ENCODE results near the gene WNT1. TPM values are rescaled to one million over a fixed set of nuclear protein-coding genes. Genes with fewer than 3 reads are reported as not detected.

The WNT1 gene
- total and polyA plus RNA-seq, 9 of the 15 experiments (the other 6 are each of a cell fraction or from before 2014, with no cell fraction given) = not detected

- TF ChIP-seq, protein P1, sequence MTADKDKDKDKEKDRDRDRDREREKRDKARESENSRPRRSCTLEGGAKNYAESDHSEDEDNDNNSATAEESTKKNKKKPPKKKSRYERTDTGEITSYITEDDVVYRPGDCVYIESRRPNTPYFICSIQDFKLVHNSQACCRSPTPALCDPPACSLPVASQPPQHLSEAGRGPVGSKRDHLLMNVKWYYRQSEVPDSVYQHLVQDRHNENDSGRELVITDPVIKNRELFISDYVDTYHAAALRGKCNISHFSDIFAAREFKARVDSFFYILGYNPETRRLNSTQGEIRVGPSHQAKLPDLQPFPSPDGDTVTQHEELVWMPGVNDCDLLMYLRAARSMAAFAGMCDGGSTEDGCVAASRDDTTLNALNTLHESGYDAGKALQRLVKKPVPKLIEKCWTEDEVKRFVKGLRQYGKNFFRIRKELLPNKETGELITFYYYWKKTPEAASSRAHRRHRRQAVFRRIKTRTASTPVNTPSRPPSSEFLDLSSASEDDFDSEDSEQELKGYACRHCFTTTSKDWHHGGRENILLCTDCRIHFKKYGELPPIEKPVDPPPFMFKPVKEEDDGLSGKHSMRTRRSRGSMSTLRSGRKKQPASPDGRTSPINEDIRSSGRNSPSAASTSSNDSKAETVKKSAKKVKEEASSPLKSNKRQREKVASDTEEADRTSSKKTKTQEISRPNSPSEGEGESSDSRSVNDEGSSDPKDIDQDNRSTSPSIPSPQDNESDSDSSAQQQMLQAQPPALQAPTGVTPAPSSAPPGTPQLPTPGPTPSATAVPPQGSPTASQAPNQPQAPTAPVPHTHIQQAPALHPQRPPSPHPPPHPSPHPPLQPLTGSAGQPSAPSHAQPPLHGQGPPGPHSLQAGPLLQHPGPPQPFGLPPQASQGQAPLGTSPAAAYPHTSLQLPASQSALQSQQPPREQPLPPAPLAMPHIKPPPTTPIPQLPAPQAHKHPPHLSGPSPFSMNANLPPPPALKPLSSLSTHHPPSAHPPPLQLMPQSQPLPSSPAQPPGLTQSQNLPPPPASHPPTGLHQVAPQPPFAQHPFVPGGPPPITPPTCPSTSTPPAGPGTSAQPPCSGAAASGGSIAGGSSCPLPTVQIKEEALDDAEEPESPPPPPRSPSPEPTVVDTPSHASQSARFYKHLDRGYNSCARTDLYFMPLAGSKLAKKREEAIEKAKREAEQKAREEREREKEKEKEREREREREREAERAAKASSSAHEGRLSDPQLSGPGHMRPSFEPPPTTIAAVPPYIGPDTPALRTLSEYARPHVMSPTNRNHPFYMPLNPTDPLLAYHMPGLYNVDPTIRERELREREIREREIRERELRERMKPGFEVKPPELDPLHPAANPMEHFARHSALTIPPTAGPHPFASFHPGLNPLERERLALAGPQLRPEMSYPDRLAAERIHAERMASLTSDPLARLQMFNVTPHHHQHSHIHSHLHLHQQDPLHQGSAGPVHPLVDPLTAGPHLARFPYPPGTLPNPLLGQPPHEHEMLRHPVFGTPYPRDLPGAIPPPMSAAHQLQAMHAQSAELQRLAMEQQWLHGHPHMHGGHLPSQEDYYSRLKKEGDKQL (CRISPR knock-in tag; IDR thresholded peaks at IDR 0.05; ENCODE audit: borderline replicate concordance) = no peak
- TF ChIP-seq SP2 (IDR thresholded peaks at IDR 0.05; ENCODE audit: extremely low read depth, low read depth, low read length, poor library complexity, severe bottlenecking) = no peak
- 0 out of 2 replicates have a peak, but pooled peaks have one; percentile 34 for TF ChIP-seq ZBTB26 (CRISPR knock-in tag; IDR thresholded peaks at IDR 0.05)
- TF ChIP-seq SRF (CRISPR knock-in tag; IDR thresholded peaks at IDR 0.05) = no peak
- TF ChIP-seq RNF2 (IDR thresholded peaks at IDR 0.05) = no peak
- TF ChIP-seq, protein P2, sequence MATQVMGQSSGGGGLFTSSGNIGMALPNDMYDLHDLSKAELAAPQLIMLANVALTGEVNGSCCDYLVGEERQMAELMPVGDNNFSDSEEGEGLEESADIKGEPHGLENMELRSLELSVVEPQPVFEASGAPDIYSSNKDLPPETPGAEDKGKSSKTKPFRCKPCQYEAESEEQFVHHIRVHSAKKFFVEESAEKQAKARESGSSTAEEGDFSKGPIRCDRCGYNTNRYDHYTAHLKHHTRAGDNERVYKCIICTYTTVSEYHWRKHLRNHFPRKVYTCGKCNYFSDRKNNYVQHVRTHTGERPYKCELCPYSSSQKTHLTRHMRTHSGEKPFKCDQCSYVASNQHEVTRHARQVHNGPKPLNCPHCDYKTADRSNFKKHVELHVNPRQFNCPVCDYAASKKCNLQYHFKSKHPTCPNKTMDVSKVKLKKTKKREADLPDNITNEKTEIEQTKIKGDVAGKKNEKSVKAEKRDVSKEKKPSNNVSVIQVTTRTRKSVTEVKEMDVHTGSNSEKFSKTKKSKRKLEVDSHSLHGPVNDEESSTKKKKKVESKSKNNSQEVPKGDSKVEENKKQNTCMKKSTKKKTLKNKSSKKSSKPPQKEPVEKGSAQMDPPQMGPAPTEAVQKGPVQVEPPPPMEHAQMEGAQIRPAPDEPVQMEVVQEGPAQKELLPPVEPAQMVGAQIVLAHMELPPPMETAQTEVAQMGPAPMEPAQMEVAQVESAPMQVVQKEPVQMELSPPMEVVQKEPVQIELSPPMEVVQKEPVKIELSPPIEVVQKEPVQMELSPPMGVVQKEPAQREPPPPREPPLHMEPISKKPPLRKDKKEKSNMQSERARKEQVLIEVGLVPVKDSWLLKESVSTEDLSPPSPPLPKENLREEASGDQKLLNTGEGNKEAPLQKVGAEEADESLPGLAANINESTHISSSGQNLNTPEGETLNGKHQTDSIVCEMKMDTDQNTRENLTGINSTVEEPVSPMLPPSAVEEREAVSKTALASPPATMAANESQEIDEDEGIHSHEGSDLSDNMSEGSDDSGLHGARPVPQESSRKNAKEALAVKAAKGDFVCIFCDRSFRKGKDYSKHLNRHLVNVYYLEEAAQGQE (IDR thresholded peaks at IDR 0.05; ENCODE audit: borderline replicate concordance) = no peak
- TF ChIP-seq, protein P2 (CRISPR knock-in tag; IDR thresholded peaks at IDR 0.05; ENCODE audit: low read depth) = no peak
- no peak for TF ChIP-seq TFAM (CRISPR knock-in tag; conservative IDR thresholded peaks at IDR 0.05)
- TF ChIP-seq SUPT5H (IDR thresholded peaks at IDR 0.05) = no peak
- no peak for TF ChIP-seq ETS2 (tag; IDR thresholded peaks at IDR 0.05; ENCODE audit: borderline replicate concordance, poor library complexity, severe bottlenecking)
- no peak for TF ChIP-seq ZNF507 (tag; conservative IDR thresholded peaks at IDR 0.05)
- TF ChIP-seq ZNF324 (CRISPR knock-in tag; IDR thresholded peaks at IDR 0.05) = no peak
These were observed 21.6 kb upstream of the WNT1 start (continued) for GRCh38 chr12:48956279-48957140.

Measured in K562 (cell line).